Measurements from ENCODE around the gene CNTFR.

DNA sequence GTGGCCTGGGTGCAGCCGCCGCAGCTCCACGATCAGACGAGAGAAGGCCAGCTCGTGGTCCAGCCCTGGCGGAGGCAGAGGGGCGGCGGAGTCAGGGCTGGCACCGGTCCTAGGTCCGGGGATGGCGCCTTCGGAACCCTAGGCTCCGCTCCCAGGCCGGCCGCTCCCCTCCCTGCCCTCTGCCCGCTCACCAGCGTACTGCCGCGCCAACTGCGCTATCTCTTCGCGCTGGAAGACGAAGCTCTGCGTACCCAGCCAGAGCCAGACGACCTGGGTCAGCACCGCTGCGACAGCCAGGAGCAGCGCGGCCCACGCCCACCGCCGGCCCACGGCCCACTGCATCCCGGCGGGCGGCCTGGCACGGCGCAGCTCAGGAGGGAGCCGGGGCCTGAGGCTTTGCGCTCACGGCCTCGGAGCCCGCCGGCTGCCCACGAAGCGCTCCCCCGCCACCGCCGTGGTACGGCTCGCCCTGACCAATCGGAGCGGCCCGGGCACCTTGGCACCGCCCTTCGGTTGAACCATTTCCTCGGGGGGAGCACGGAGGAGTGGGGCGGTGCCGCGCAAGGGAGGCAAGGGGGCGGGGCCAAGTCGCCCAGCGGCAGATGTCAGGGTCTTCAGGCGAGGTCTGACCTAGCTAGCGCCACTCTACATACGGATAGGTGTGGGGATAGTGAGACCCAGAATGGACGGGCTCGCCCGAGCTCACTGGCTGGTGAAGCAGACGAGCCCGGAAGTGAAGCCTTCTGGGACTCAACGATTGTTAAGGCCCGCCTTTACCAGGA is 48.0 kb upstream of the CNTFR start, which contains the start of gene SIGMAR1:
- TF ChIP-seq, protein P1, sequence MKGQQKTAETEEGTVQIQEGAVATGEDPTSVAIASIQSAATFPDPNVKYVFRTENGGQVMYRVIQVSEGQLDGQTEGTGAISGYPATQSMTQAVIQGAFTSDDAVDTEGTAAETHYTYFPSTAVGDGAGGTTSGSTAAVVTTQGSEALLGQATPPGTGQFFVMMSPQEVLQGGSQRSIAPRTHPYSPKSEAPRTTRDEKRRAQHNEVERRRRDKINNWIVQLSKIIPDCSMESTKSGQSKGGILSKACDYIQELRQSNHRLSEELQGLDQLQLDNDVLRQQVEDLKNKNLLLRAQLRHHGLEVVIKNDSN (IDR thresholded peaks at IDR 0.05): no peak; the same call in 1 of the 2 replicates
- TF ChIP-seq YY1 (IDR thresholded peaks at IDR 0.05; ENCODE audit: low read depth): no peak; the same call in 1 of the 2 replicates
- peak; percentile 57 for TF ChIP-seq TAF1 (IDR thresholded peaks at IDR 0.05; ENCODE audit: low read depth)
- TF ChIP-seq, protein P2, sequence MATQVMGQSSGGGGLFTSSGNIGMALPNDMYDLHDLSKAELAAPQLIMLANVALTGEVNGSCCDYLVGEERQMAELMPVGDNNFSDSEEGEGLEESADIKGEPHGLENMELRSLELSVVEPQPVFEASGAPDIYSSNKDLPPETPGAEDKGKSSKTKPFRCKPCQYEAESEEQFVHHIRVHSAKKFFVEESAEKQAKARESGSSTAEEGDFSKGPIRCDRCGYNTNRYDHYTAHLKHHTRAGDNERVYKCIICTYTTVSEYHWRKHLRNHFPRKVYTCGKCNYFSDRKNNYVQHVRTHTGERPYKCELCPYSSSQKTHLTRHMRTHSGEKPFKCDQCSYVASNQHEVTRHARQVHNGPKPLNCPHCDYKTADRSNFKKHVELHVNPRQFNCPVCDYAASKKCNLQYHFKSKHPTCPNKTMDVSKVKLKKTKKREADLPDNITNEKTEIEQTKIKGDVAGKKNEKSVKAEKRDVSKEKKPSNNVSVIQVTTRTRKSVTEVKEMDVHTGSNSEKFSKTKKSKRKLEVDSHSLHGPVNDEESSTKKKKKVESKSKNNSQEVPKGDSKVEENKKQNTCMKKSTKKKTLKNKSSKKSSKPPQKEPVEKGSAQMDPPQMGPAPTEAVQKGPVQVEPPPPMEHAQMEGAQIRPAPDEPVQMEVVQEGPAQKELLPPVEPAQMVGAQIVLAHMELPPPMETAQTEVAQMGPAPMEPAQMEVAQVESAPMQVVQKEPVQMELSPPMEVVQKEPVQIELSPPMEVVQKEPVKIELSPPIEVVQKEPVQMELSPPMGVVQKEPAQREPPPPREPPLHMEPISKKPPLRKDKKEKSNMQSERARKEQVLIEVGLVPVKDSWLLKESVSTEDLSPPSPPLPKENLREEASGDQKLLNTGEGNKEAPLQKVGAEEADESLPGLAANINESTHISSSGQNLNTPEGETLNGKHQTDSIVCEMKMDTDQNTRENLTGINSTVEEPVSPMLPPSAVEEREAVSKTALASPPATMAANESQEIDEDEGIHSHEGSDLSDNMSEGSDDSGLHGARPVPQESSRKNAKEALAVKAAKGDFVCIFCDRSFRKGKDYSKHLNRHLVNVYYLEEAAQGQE (IDR thresholded peaks at IDR 0.05; ENCODE audit: low read depth): no peak
- TF ChIP-seq, protein P3, sequence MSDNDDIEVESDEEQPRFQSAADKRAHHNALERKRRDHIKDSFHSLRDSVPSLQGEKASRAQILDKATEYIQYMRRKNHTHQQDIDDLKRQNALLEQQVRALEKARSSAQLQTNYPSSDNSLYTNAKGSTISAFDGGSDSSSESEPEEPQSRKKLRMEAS (IDR thresholded peaks at IDR 0.05): peak; percentile 98; the same call in 1 of the 2 replicates
- TF ChIP-seq EP300 (IDR thresholded peaks at IDR 0.05; ENCODE audit: borderline replicate concordance): peak; percentile 36; the same call in 1 of the 2 replicates
- TF ChIP-seq TCF12 (IDR thresholded peaks at IDR 0.05; ENCODE audit: low read depth): no peak; the same call in 1 of the 2 replicates
- no peak for TF ChIP-seq ZBTB7A (IDR thresholded peaks at IDR 0.05; ENCODE audit: low read depth)
- TF ChIP-seq FOXM1 (IDR thresholded peaks at IDR 0.05; ENCODE audit: borderline replicate concordance, low read depth): no peak
- TF ChIP-seq RAD21 (IDR thresholded peaks at IDR 0.05; ENCODE audit: low read depth): no peak
- no peak for TF ChIP-seq CREB1 (IDR thresholded peaks at IDR 0.05; ENCODE audit: low read depth)
- TF ChIP-seq CEBPB (IDR thresholded peaks at IDR 0.05): no peak
- TF ChIP-seq TEAD4 (IDR thresholded peaks at IDR 0.05): 0 out of 2 replicates have a peak, but pooled peaks have one; percentile 3

Data from Ishikawa (cell line).